ENCODE data around the gene IL31.
A peak's percentile ranks its signal among the peaks of the same experiment; 100 is the strongest.
"Not testable (repeated sequence)": the region's sequence is repeated elsewhere in the genome, so short reads cannot be mapped to it uniquely, and the experiment has no call there.

The IL31 gene

GRCh38 chr12:122190842-122191668, 17.0 kb upstream of the IL31 start:
- Histone ChIP-seq H3K4me1 (ENCODE audit: control insufficient read depth, insufficient read depth, low read length) (no peaks in the 10 kb centered on the region), H3K36me3 (ENCODE audit: control insufficient read depth, insufficient read depth, low read length, severe bottlenecking) (no peaks in the 10 kb centered on the region), H3K4me3 (ENCODE audit: low read length) (no peak overlapping the region), H3K9me3 (ENCODE audit: control insufficient read depth, low read length) (peaks cover 15% of the 10 kb centered on the region), H3K27me3 (replicated peaks; ENCODE audit: control insufficient read depth, insufficient read depth, low read length) (peaks cover 10% of the 10 kb centered on the region), H3K9ac (ENCODE audit: low read length) (no peak overlapping the region)
- peak; percentile 63 for DNase-seq (ENCODE audit: low read depth)

- no peak overlapping the region for H3K4me3 ChIP-seq (ENCODE audit: low read length)
- no peak overlapping the region for H3K9ac ChIP-seq (ENCODE audit: low read length)
- H3K27me3 ChIP-seq (replicated peaks; ENCODE audit: control insufficient read depth, insufficient read depth, low read length): peaks cover 10% of the 10 kb centered on the region
- DNase-seq (ENCODE audit: low read depth): no peak
- peaks cover 3% of the 10 kb centered on the region for H3K9me3 ChIP-seq (ENCODE audit: control insufficient read depth, low read length)
- no peaks in the 10 kb centered on the region for H3K36me3 ChIP-seq (ENCODE audit: control insufficient read depth, insufficient read depth, low read length, severe bottlenecking)
- no peaks in the 10 kb centered on the region for H3K4me1 ChIP-seq (ENCODE audit: control insufficient read depth, insufficient read depth, low read length)
Observed at GRCh38 chr12:122189626-122190475, 15.8 kb upstream of the IL31 start.

- Histone ChIP-seq H3K4me3 (ENCODE audit: low read length) (no peak overlapping the region), H3K4me1 (ENCODE audit: control insufficient read depth, insufficient read depth, low read length) (no peaks in the 10 kb centered on the region), H3K27me3 (replicated peaks; ENCODE audit: control insufficient read depth, insufficient read depth, low read length) (peaks cover 6% of the 10 kb centered on the region), H3K36me3 (ENCODE audit: control insufficient read depth, insufficient read depth, low read length, severe bottlenecking) (no peaks in the 10 kb centered on the region), H3K9me3 (ENCODE audit: control insufficient read depth, low read length) (no peaks in the 10 kb centered on the region), H3K9ac (ENCODE audit: low read length) (no peak overlapping the region)
- no peak for DNase-seq (ENCODE audit: low read depth)
Observed at GRCh38 chr12:122187466-122187865, 13.4 kb upstream of the IL31 start.

GRCh38 chr12:122185494-122186082, 11.6 kb upstream of the IL31 start:
- no peaks in the 10 kb centered on the region for H3K9me3 ChIP-seq (ENCODE audit: control insufficient read depth, low read length)
- peaks cover 1% of the 10 kb centered on the region for H3K4me1 ChIP-seq (ENCODE audit: control insufficient read depth, insufficient read depth, low read length)
- DNase-seq (ENCODE audit: low read depth): no peak
- no peak overlapping the region for H3K9ac ChIP-seq (ENCODE audit: low read length)
- H3K4me3 ChIP-seq (ENCODE audit: low read length): no peak overlapping the region
- peaks cover 3% of the 10 kb centered on the region for H3K27me3 ChIP-seq (replicated peaks; ENCODE audit: control insufficient read depth, insufficient read depth, low read length)
- no peaks in the 10 kb centered on the region for H3K36me3 ChIP-seq (ENCODE audit: control insufficient read depth, insufficient read depth, low read length, severe bottlenecking)

GRCh38 chr12:122185079-122185478, 11.1 kb upstream of the IL31 start:
- no peak overlapping the region for H3K9ac ChIP-seq (ENCODE audit: low read length)
- H3K36me3 ChIP-seq (ENCODE audit: control insufficient read depth, insufficient read depth, low read length, severe bottlenecking): no peaks in the 10 kb centered on the region
- no peak overlapping the region for H3K4me3 ChIP-seq (ENCODE audit: low read length)
- no peaks in the 10 kb centered on the region for H3K9me3 ChIP-seq (ENCODE audit: control insufficient read depth, low read length)
- no peak for DNase-seq (ENCODE audit: low read depth)
- peaks cover 3% of the 10 kb centered on the region for H3K27me3 ChIP-seq (replicated peaks; ENCODE audit: control insufficient read depth, insufficient read depth, low read length)
- H3K4me1 ChIP-seq (ENCODE audit: control insufficient read depth, insufficient read depth, low read length): peaks cover 5% of the 10 kb centered on the region

- Histone ChIP-seq H3K9ac (ENCODE audit: low read length) (no peak overlapping the region), H3K4me3 (ENCODE audit: low read length) (no peak overlapping the region), H3K36me3 (ENCODE audit: control insufficient read depth, insufficient read depth, low read length, severe bottlenecking) (no peaks in the 10 kb centered on the region), H3K27me3 (replicated peaks; ENCODE audit: control insufficient read depth, insufficient read depth, low read length) (peaks cover 3% of the 10 kb centered on the region), H3K4me1 (ENCODE audit: control insufficient read depth, insufficient read depth, low read length) (peaks cover 5% of the 10 kb centered on the region), H3K9me3 (ENCODE audit: control insufficient read depth, low read length) (no peaks in the 10 kb centered on the region)
- no peak for DNase-seq (ENCODE audit: low read depth)
Observed at GRCh38 chr12:122184517-122184916, 10.5 kb upstream of the IL31 start.

- peak overlapping the region; percentile 77 for H3K9ac ChIP-seq (ENCODE audit: low read length)
- H3K36me3 ChIP-seq (ENCODE audit: control insufficient read depth, insufficient read depth, low read length, severe bottlenecking): no peaks in the 10 kb centered on the region
- no peaks in the 10 kb centered on the region for H3K9me3 ChIP-seq (ENCODE audit: control insufficient read depth, low read length)
- no peak for DNase-seq (ENCODE audit: low read depth)
- peak overlapping the region; percentile 80 for H3K4me3 ChIP-seq (ENCODE audit: low read length)
- H3K27me3 ChIP-seq (replicated peaks; ENCODE audit: control insufficient read depth, insufficient read depth, low read length): no peaks in the 10 kb centered on the region
- H3K4me1 ChIP-seq (ENCODE audit: control insufficient read depth, insufficient read depth, low read length): peaks cover 5% of the 10 kb centered on the region
Observed at GRCh38 chr12:122183588-122183940, 9.5 kb upstream of the IL31 start.

- peak; percentile 34 for DNase-seq (ENCODE audit: low read depth)
- H3K36me3 ChIP-seq (ENCODE audit: control insufficient read depth, insufficient read depth, low read length, severe bottlenecking): no peaks in the 10 kb centered on the region
Observed at GRCh38 chr12:122182887-122183587, 9.0 kb upstream of the IL31 start, which contains the start of gene LRRC43. Gene LRRC43, plus strand, starts transcription at chr12:122183123. Its CDS starts 22 bp downstream, at chr12:122183145.

GRCh38 chr12:122176473-122176872, 2.5 kb upstream of the IL31 start:
- not testable (repeated sequence) for H3K27me3 ChIP-seq (replicated peaks; ENCODE audit: control insufficient read depth, insufficient read depth, low read length); H3K4me3 ChIP-seq (ENCODE audit: low read length); DNase-seq (ENCODE audit: low read depth); H3K9ac ChIP-seq (ENCODE audit: low read length); H3K36me3 ChIP-seq (ENCODE audit: control insufficient read depth, insufficient read depth, low read length, severe bottlenecking); H3K4me1 ChIP-seq (ENCODE audit: control insufficient read depth, insufficient read depth, low read length); H3K9me3 ChIP-seq (ENCODE audit: control insufficient read depth, low read length)

More at GRCh38 chr12:122182887-122183587, 9.0 kb upstream of the IL31 start, which contains the start of gene LRRC43:
- Histone ChIP-seq H3K4me3 (ENCODE audit: low read length) (peak within 1 kb of the TSS; percentile 80), H3K9me3 (ENCODE audit: control insufficient read depth, low read length) (no peaks in the 10 kb centered on the region), H3K9ac (ENCODE audit: low read length) (peak within 1 kb of the TSS; percentile 77), H3K4me1 (ENCODE audit: control insufficient read depth, insufficient read depth, low read length) (peaks cover 5% of the 10 kb centered on the region), H3K27me3 (replicated peaks; ENCODE audit: control insufficient read depth, insufficient read depth, low read length) (no peaks in the 10 kb centered on the region)

GRCh38 chr12:122172262-122172939, 1.6 kb downstream of the IL31 start:
- H3K27me3 ChIP-seq (replicated peaks; ENCODE audit: control insufficient read depth, insufficient read depth, low read length): peaks cover 13% of the 10 kb centered on the region
- H3K9ac ChIP-seq (ENCODE audit: low read length): no peak overlapping the region
- no peak overlapping the region for H3K4me3 ChIP-seq (ENCODE audit: low read length)
- no peaks in the 10 kb centered on the region for H3K4me1 ChIP-seq (ENCODE audit: control insufficient read depth, insufficient read depth, low read length)
- no peak for DNase-seq (ENCODE audit: low read depth)
- no peaks in the 10 kb centered on the region for H3K9me3 ChIP-seq (ENCODE audit: control insufficient read depth, low read length)
- no peaks in the 10 kb centered on the region for H3K36me3 ChIP-seq (ENCODE audit: control insufficient read depth, insufficient read depth, low read length, severe bottlenecking)

Data from adipocyte (in vitro differentiated cells).